Measurements from ENCODE around the gene GRK1. TPM values are rescaled to one million over a fixed set of nuclear protein-coding genes. Genes with fewer than 3 reads are reported as not detected.

GRK1 gene
- total and polyA plus RNA-seq, 2 of the 4 experiments (the other 2 are of a cell fraction) = not detected

- no peak for ATAC-seq (ENCODE audit: low read depth)
Observed at GRCh38 chr13:113747291-113747833, 80.3 kb downstream of the GRK1 start.

More at GRCh38 chr13:113747291-113747833, 80.3 kb downstream of the GRK1 start:
- intact Hi-C loops (cut with micrococcal nuclease) = no loop called here
- no peaks in the 10 kb centered on the region for H3K79me1 ChIP-seq (ENCODE audit: low read depth in 1 of 2, low read length in 2 of 2)
- no peak overlapping the region for H2BK120ac ChIP-seq (ENCODE audit: low read depth, low read length)
- no peak overlapping the region for H3K23ac ChIP-seq (ENCODE audit: low read depth, low read length)
- H3K4me1 ChIP-seq (ENCODE audit: control insufficient read depth, insufficient read depth, low read length) = peaks cover 2% of the 10 kb centered on the region; the same call in 1 of the 2 replicates
- H4K5ac ChIP-seq (ENCODE audit: low read depth, low read length) = no peak overlapping the region
- H3K9ac ChIP-seq (ENCODE audit: low read depth, low read length) = no peak overlapping the region
- 0 out of 2 replicates have a peak, but pooled peaks cover 5% of the 10 kb centered on the region for H3K9me1 ChIP-seq (ENCODE audit: insufficient read depth, low read length)
- H4K8ac ChIP-seq (ENCODE audit: low read depth in 2 of 2, low read length in 2 of 2) = no peak overlapping the region
- H2AK9ac ChIP-seq (replicated peaks; ENCODE audit: low read depth, low read length, poor library complexity) = peak overlapping the region; percentile 13
- H2AK5ac ChIP-seq (ENCODE audit: low read depth, low read length) = no peak overlapping the region
- H3K4me2 ChIP-seq (ENCODE audit: low read depth, low read length) = no peak overlapping the region
- H3K14ac ChIP-seq (replicated peaks; ENCODE audit: low read depth, low read length) = no peak overlapping the region
- peaks cover 10% of the 10 kb centered on the region; the same call in 1 of the 2 replicates for H3K27me3 ChIP-seq (ENCODE audit: control insufficient read depth, insufficient read depth, low read length)
- in situ Hi-C loops (cut with MboI; ENCODE audit: low sequenced_read_pairs) = no loop called here
- no peak overlapping the region for H3K18ac ChIP-seq (ENCODE audit: low read depth, low read length)
- POLR2A ChIA-PET (ENCODE audit: unreplicated experiment) = no interaction called here
- H3K4me3 ChIP-seq (ENCODE audit: insufficient read depth, low read depth, low read length) = no peak overlapping the region
- WGBS, 2 experiments (ENCODE audit: extremely low coverage in 2 of 2, insufficient read length in 1 of 2) = 66% methylated on average over 18 of the region's 25 CpGs; no CpG with 5 or more reads in 1 of the 2 experiments
- no peaks in the 10 kb centered on the region for H3K36me3 ChIP-seq (ENCODE audit: control insufficient read depth, insufficient read depth, low read length)
- no peak overlapping the region for H4K91ac ChIP-seq (ENCODE audit: insufficient read depth, low read depth, low read length)
- DNase-seq = no peak
- H3K9me3 ChIP-seq (ENCODE audit: control insufficient read depth, insufficient read depth, low read length) = no peaks in the 10 kb centered on the region
- H2BK5ac ChIP-seq (ENCODE audit: low read depth, low read length, poor library complexity, severe bottlenecking) = no peak overlapping the region
- H2AFZ ChIP-seq (replicated peaks; ENCODE audit: low read length, poor library complexity) = no peak overlapping the region
- no peak overlapping the region for H2BK20ac ChIP-seq (ENCODE audit: low read depth, low read length)
- no peak overlapping the region for H3K4ac ChIP-seq (ENCODE audit: low read depth, low read length)
- BruUV-seq (replicated peaks) = no TSS peak
- dilution Hi-C loops (cut with HindIII; ENCODE audit: low sequenced_read_pairs, unreplicated experiment) = no loop called here
- H2BK15ac ChIP-seq (ENCODE audit: low read depth, low read length) = no peak overlapping the region
- no peak overlapping the region for H3K56ac ChIP-seq (ENCODE audit: extremely low read depth, insufficient read depth, low read length)
- TF ChIP-seq RFX5 (IDR thresholded peaks at IDR 0.05; ENCODE audit: low read depth, low read length) (no peak), NFE2L2 (IDR thresholded peaks at IDR 0.05; ENCODE audit: low read depth, low read length) (no peak), MAZ (IDR thresholded peaks at IDR 0.05; ENCODE audit: borderline replicate concordance, low read depth, low read length) (no peak), CEBPB (IDR thresholded peaks at IDR 0.05; ENCODE audit: low read depth, low read length) (no peak), RCOR1 (IDR thresholded peaks at IDR 0.05; ENCODE audit: insufficient replicate concordance, low read length) (no peak), MAFK (IDR thresholded peaks at IDR 0.05; ENCODE audit: low read depth, low read length) (no peak), SMC3 (IDR thresholded peaks at IDR 0.05; ENCODE audit: low read depth, low read length) (no peak), USF2 (IDR thresholded peaks at IDR 0.05; ENCODE audit: low read depth, low read length) (no peak), FOS (IDR thresholded peaks at IDR 0.05; ENCODE audit: low read depth, low read length) (no peak), BHLHE40 (IDR thresholded peaks at IDR 0.05; ENCODE audit: low read depth, low read length) (no peak)
- CTCF ChIA-PET = no interaction called here
- H4K20me1 ChIP-seq (ENCODE audit: insufficient read depth, low read length) = peaks cover 4% of the 10 kb centered on the region; the same call in 1 of the 2 replicates
- no peak overlapping the region for H3K27ac ChIP-seq (ENCODE audit: insufficient read depth, low read length)

All from IMR-90 (cell line).